Measurements from ENCODE around the gene SLC39A1.

GRCh38 chr1:153995202-153995601, 31.9 kb upstream of the SLC39A1 start:
- TF ChIP-seq, protein P1, sequence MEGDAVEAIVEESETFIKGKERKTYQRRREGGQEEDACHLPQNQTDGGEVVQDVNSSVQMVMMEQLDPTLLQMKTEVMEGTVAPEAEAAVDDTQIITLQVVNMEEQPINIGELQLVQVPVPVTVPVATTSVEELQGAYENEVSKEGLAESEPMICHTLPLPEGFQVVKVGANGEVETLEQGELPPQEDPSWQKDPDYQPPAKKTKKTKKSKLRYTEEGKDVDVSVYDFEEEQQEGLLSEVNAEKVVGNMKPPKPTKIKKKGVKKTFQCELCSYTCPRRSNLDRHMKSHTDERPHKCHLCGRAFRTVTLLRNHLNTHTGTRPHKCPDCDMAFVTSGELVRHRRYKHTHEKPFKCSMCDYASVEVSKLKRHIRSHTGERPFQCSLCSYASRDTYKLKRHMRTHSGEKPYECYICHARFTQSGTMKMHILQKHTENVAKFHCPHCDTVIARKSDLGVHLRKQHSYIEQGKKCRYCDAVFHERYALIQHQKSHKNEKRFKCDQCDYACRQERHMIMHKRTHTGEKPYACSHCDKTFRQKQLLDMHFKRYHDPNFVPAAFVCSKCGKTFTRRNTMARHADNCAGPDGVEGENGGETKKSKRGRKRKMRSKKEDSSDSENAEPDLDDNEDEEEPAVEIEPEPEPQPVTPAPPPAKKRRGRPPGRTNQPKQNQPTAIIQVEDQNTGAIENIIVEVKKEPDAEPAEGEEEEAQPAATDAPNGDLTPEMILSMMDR (conservative IDR thresholded peaks at IDR 0.05; ENCODE audit: low read depth, low read length): no peak
- no peak for TF ChIP-seq EZH2 (IDR thresholded peaks at IDR 0.05; ENCODE audit: borderline replicate concordance, low read depth, low read length, poor library complexity, severe bottlenecking)

Data from A673 (cell line).